HG02943 (cell line): ENCODE measurements around the gene AFAP1L1.
"Not testable (repeated sequence)": the region's sequence is repeated elsewhere in the genome, so short reads cannot be mapped to it uniquely, and the experiment has no call there.

ENCODE experiments used
- ATAC-seq: cut with Tn5 transposase; IDR thresholded peaks from one replicate; pipeline ENCODE4 v1.9.1; 2021; ENCODE audit warnings: mild to moderate bottlenecking, low read depth, moderate library complexity; ENCODE audit not compliant: unreplicated experiment

AFAP1L1 gene

DNA sequence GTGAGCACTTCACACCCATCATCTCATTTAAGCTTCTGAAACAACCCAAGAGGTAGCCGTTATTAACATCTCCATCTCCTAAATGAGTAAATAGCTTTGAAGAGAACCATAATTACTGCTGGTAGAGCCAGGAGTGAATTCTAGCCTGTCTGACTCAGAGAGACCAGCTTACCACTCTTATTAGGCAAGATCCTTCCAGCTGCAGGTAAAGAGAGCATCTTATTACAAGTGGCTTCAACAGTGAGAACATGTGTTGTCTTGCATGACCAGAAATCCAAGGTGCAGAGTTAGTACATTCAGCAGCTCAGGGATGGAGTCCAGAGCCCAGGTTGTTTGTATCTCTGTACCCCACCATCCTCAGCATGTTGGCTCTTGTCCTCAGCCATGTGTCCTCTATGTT lies 10.9 kb upstream of the AFAP1L1 start:
- ATAC-seq: no peak

DNA sequence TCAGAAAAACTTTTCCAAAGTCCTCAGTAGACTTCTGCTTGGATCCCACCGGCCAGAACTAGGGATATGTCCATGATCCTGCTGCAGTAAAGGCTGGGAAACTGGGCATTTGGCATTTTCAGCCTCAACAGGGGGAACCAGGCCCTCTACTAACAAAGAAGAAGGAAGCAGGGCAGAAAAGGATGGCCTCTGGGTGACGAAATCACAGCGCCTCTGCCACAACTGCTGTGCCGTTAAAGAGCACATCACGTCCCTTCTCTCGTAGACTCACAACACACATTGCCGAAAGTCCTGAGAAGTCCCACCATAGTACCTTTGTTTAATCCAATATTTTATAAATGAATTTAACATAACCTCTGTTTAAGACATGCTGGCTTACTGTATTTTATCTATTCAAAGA lies 10.4 kb upstream of the AFAP1L1 start:
- ATAC-seq: no peak

DNA sequence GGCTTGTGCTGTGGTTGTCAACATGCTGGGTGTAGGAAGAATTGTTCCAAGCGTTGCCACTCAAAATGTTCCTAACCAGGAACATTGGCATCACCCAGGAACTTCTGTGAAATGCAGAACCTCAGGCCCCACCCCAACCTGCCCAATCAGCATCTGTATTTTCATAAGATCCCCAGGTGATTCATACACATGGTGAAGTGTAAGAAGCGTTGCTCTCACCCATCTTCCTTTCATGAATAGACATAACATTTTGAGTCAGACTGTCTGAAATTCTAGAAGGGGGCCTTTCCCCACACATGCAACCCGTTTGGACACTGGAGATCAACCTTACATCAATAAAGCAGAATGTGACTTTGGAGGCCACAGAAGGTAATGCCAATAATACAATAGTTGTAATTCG lies 9.3 kb upstream of the AFAP1L1 start:
- no peak for ATAC-seq

- peak; percentile 86 for ATAC-seq
Observed at GRCh38 chr5:149264439-149265067, 7.1 kb upstream of the AFAP1L1 start.

- ATAC-seq: no peak
Observed at GRCh38 chr5:149265068-149265465, 6.6 kb upstream of the AFAP1L1 start.

DNA sequence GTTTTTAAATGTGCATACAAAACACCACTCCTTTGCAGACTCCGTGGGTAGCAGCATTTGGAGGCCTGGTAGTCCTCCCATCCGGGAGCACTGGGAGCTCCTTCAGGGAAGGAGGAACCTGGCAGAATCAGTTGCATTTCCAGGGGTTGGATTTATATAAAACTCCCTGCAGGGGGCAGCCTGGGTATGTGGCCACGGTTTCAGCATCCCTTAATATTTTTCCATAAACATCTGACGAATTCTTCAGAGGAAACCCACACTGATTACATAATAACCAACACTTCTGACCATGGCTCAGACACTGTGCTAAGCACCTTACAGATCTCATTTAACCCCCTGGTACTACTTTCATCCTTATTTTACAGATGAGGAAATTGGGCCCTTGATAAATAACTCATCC lies 6.1 kb upstream of the AFAP1L1 start:
- no peak for ATAC-seq

DNA sequence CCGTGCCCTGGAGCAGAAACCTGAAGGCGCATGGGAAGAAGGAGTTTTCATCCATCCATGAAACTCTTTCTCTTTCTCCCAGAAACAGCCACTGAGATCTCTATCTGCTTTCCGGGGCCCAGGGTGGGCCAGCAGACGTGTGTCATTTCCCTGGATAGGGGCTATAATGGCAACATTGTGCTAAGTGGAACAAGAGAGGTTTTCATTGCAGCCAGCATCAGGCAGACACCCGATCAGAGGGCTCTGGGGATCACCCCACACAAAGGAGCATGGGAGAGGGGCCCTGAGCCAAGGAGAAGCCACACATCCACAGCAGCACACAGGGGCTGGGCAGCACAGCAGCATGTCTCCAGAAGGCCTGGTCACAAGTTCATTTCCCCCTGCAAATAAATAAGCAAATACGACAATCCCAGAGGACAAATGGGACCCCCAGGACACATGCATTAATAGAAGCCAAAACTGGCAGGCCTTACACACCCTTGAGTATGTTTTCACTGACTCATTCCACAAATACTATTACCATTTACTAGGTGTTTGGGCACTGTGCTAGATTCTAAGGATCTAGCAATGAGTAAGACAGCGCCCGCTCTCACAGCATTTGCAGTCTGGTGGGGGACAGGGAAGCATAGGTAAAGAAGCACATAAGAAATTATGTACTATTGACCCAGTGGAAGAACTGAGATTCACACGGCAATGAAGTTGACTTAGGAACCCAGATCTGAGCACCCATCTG lies 4.3 kb upstream of the AFAP1L1 start:
- ATAC-seq: no peak

GRCh38 chr5:149268928-149269557 lies 2.6 kb upstream of the AFAP1L1 start:
- ATAC-seq: no peak

- no peak for ATAC-seq
Observed at GRCh38 chr5:149271195-149271715, 404 bp upstream of the AFAP1L1 start.

DNA sequence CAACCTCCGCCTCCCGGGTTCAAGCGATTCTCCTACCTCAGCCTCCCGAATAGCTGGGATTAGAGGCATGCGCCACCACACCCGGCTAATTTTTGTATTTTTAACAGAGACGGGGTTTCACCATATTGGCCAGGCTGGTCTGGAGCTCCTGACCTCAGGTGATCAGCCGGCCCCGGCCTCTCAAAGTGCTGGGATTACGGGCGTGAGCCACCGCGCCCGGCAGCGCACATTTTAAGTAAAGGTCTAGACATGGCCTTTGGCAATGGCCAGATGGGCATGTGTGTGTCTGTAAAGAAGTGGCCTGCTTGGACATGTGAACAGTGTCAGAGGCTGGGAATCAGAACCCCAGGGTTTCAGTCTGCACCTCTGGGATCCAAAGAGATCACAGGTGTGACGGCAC lies 1.1 kb downstream of the AFAP1L1 start:
- ATAC-seq: not testable (repeated sequence)

- ATAC-seq: no peak
Observed at GRCh38 chr5:149273237-149273636, 1.6 kb downstream of the AFAP1L1 start.

GRCh38 chr5:149273950-149274349 lies 2.3 kb downstream of the AFAP1L1 start:
- no peak for ATAC-seq

- ATAC-seq: no peak
Observed at GRCh38 chr5:149274939-149275338, 3.3 kb downstream of the AFAP1L1 start.

GRCh38 chr5:149277801-149278200 lies 6.1 kb downstream of the AFAP1L1 start:
- ATAC-seq: no peak

DNA sequence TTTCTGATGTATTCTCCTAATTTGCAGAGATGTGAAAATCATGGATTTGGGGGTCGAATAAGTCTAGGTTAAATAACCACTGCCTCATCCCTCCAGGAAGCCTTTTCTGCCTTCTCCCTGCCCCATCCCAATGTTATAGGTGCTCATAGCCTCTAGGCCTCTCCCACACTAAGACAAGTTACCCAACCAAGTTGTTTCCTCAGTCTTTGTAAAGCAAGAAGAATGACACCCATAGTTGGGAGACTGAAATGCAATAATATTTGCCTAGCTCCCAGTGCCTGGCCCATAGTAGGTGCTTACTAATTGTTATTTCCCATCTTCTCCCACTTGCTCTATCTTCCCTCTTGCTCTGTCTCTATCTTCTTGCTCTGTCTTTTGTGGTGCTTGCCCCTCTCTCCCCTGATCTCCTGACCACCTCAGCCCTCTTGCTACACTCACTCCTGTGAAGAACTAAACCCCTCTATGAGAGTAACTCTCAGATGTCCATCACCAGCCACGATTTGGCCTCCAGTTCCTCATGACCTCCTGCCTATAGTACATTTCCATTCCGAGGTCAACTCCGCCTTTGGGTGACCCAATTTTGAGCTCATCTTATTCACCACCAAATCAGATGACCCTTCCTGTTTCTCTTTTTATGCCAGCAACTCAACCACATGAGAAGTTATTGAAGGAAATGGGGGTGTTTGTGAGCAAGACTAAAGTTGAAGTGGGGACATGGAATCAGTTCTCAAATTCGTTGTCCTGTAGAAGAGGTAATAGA lies 7.0 kb downstream of the AFAP1L1 start:
- ATAC-seq: no peak

DNA sequence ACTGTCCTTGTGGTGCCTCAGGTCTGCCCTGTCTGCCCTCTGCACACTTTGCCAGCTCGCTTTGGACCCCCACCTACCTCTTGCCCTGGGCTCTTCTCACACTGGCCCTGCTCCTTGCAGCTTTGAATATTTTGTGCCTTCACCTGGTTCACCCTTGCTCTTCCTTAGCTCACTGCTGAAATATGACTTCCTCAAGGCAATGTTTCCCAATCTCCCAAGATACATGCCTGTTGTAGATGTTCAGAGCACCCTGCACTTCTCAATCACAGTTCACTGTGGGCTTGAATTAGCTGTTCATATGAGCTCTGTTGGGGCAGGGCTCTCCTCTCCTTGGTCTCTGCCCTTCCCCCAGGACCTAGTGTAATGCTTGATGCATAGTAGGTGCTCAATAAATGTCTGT lies 8.0 kb downstream of the AFAP1L1 start:
- ATAC-seq: no peak

DNA sequence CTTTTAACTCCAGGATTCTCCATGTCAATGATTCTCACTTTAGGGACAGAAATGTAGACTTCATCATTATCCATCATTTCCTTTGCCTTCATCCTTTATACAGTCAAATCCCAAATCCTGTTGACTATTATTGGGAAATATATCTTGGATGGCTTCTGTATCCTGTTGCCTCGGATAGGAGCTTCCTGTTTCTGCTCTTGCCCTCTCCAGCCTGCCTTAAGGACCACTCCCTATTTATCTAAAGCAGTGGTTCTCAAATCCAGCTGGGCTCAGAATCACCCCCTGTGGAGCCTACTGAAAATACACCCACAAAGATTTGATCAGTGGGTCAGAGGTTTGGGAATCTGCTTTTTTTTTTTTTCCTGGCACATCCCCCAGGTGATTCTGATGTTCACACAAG lies 8.5 kb downstream of the AFAP1L1 start:
- no peak for ATAC-seq

GRCh38 chr5:149280802-149281201 lies 9.1 kb downstream of the AFAP1L1 start:
- ATAC-seq: no peak

DNA sequence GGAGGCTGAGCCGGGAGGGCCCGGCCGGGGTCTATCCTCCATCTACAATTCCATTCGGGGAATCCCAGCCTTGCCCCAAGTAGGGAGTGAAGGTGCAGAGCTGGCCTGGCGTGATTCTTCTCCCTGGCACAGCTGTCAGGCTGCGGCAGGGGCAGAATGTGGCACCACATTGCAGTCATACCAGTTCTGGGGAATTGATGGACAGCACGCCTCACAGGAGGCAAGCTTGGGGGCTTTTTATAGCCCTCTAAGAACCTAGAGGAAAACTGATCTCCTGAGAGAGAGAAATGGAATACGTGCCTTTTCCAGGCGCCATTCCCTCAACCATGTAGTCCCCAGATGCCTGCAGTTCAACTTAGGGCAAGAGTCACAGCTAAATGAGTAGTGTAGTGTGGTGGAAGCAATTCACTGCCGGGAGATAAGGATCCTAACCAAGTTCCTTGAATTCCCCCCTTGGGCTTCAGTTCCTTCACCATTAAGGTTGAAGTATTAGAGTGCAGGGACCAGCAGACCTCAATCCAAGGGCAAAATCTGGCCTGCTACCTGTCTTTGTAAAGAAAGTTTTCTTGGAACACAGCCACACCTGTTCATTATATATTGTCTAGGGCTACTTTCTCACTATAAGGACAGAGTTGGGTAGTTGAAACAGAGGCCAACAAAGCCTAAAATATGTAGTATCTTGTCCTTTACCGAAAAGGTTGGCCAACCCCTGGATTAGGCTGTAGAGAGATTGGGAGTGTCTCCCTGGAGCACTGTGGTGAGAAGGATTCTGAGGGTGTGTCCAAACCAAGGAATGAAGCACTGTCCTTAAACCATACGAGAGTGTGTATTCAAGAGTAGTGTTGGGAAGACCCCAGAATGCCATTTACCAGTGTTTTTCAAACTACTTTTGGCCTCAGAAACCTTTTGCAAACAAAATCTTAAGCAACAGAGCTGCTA lies 10.6 kb downstream of the AFAP1L1 start:
- ATAC-seq: no peak

DNA sequence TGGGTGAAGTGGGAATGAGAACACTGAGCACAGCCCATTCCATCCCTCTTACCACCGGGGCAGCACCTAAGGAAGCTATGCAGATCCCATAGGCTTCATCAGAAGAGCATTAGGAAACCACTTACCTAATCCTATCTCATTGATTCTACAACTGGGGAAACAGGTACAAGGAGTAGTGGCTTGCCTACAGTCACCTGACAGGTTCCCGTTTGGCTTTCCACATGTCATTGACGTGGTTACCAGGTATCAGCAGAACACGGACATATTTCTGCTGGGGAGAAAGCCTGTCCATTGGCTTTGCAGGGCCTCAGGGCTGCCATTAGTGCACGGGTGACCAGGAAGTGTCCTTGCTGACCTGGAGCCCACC lies 11.3 kb downstream of the AFAP1L1 start:
- ATAC-seq: no peak
